Epithelial cell of proximal tubule (primary cell): ENCODE data around the gene ARHGEF1. TPM values are rescaled to one million over a fixed set of nuclear protein-coding genes. Genes with fewer than 3 reads are reported as not detected.

Experiments used
- DNase-seq: peaks from one replicate; pipeline ENCODE4 v3.0.0-alpha.2; 2011; ENCODE audit warnings: low read depth
- H3K4me3 ChIP-seq: 2 replicates; pipeline ENCODE4 v1.5.1; 2011; ENCODE audit warnings: low read depth, mild to moderate bottlenecking, low read length
- total RNA-seq: library from RNA; depleted of rRNA; stranded (reverse); fragments of >200 nt; gene quantifications from 2 replicates; pipeline ENCODE4 v1.2.3, GENCODE V29; 2015
- TF ChIP-seq, protein P1 (sequence below): conservative IDR thresholded peaks from 2 replicates; pipeline ENCODE4 v1.5.1; 2012; ENCODE audit warnings: low read depth, mild to moderate bottlenecking, low read length

The ARHGEF1 gene
- total RNA-seq, 1 donor from 2014 or later, result 65.9 TPM

DNA sequence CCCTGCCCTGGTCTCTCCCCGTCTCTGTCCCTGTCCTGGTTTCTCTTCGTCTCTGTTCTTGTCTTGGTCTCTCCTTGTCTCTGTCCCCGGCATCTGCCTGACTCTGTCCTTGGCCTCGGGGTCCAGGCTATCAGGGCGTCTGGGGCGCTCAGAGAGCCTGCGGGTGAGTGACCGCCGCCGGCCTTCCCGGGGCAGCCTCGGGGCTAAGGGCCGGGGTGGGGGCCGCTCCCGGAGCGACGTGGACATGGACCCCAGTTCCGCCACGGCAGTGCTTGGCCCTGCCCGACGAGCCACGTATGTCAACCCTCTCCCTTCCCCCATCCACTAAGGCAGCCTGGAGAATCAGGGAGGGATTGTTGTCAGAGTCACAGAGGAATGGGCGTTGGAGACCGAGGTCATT is 14.8 kb downstream of the ARHGEF1 start:
- no peak overlapping the region for H3K4me3 ChIP-seq
- no peak for DNase-seq
- TF ChIP-seq, protein P1, sequence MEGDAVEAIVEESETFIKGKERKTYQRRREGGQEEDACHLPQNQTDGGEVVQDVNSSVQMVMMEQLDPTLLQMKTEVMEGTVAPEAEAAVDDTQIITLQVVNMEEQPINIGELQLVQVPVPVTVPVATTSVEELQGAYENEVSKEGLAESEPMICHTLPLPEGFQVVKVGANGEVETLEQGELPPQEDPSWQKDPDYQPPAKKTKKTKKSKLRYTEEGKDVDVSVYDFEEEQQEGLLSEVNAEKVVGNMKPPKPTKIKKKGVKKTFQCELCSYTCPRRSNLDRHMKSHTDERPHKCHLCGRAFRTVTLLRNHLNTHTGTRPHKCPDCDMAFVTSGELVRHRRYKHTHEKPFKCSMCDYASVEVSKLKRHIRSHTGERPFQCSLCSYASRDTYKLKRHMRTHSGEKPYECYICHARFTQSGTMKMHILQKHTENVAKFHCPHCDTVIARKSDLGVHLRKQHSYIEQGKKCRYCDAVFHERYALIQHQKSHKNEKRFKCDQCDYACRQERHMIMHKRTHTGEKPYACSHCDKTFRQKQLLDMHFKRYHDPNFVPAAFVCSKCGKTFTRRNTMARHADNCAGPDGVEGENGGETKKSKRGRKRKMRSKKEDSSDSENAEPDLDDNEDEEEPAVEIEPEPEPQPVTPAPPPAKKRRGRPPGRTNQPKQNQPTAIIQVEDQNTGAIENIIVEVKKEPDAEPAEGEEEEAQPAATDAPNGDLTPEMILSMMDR, result no peak

DNA sequence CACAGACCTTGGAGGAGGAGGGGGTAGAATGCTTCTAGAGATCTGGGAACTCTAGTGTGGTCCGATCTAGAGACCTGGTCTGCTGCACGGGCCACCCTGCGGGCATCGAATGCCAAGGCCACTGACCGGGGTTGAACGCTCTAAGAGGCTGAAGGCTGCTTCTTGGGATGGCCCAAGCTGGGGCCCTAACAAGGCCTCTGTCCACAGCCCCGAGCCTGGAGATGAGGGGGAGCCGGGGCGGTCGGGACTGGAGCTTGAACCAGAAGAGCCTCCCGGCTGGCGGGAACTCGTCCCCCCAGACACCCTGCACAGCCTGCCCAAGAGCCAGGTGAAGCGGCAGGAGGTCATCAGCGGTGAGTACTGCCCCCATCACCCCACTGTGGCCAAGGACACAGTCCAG is 15.3 kb downstream of the ARHGEF1 start:
- no peak overlapping the region for H3K4me3 ChIP-seq
- TF ChIP-seq, protein P1, result no peak
- no peak for DNase-seq

DNA sequence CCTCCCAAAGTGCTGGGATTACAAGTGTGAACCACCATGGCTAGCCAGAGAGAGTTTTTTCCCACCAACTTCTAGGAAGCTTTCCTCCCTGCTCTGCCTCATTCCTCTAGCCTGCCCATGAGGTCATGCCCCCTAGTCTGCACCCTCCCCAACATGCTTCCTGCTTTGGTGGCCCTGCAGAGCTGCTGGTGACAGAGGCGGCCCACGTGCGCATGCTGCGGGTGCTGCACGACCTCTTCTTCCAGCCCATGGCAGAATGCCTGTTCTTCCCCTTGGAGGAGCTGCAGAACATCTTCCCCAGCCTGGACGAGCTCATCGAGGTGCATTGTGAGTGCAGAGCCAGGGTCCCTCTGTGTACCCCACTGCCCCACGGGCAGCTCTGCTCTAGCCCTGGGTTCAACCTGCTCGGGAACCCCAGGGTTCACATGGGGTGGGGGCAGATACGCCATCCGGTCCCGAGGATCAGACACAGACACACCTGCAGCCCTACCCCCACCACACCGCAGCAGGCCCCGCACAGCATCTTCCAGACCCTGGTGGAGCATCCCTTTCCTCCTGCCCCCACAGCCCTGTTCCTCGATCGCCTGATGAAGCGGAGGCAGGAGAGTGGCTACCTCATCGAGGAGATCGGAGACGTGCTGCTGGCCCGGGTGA is 18.9 kb downstream of the ARHGEF1 start:
- DNase-seq, result no peak
- H3K4me3 ChIP-seq, result no peak overlapping the region
- TF ChIP-seq, protein P1, result no peak

DNA sequence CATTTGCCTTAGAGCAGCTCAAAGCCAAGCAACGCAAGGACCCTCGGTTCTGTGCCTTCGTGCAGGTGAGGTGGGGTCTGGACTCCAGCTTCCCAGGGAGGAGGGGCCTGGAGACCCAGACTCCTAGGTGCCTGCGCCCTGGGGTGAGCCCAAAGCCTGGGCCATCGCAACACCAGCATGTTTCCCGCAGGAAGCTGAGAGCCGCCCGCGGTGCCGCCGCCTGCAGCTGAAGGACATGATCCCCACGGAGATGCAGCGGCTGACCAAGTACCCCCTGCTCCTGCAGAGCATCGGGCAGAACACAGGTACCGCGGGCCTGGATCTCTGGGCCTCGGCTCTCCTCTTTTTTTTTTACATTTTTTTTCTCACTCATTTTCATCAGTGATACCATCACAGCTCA is 19.6 kb downstream of the ARHGEF1 start:
- no peak for DNase-seq

DNA sequence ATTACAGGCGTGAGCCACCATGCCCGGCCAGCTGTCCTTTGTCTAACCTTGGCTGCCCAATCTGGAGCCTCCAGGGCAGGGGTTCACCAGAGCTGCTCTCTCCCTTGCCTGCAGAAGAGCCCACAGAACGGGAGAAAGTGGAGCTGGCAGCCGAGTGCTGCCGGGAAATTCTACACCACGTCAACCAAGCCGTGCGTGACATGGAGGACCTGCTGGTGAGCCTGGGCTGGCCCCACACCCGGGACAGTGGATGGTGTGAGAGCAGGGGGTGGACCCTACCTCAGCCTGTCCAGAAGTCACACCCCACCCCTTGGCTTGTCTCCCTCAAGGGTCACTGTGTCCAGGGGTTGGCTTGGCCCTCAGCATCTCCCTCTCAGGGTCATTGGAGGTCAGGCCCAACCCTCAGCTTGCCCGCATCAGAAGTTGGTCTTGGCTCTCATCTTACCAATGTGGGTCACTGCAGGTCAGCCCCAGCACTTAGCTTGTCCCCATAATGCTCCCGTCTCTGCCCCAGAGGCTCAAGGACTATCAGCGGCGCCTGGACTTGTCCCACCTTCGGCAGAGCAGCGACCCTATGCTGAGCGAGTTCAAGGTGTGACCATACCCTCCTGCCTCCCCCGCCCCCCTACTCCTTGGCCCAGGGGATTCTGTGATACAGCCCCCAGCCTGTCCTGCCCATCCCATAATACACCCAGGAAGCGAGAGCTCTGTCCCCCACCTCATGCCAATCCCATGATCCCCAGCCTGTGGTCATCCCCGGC is 20.4 kb downstream of the ARHGEF1 start:
- DNase-seq, result no peak
- TF ChIP-seq, protein P1, result no peak
- H3K4me3 ChIP-seq, result no peak overlapping the region

More for the DNA sequence above, 19.6 kb downstream of the ARHGEF1 start:
- TF ChIP-seq, protein P1, result no peak
- H3K4me3 ChIP-seq, result no peak overlapping the region

DNA sequence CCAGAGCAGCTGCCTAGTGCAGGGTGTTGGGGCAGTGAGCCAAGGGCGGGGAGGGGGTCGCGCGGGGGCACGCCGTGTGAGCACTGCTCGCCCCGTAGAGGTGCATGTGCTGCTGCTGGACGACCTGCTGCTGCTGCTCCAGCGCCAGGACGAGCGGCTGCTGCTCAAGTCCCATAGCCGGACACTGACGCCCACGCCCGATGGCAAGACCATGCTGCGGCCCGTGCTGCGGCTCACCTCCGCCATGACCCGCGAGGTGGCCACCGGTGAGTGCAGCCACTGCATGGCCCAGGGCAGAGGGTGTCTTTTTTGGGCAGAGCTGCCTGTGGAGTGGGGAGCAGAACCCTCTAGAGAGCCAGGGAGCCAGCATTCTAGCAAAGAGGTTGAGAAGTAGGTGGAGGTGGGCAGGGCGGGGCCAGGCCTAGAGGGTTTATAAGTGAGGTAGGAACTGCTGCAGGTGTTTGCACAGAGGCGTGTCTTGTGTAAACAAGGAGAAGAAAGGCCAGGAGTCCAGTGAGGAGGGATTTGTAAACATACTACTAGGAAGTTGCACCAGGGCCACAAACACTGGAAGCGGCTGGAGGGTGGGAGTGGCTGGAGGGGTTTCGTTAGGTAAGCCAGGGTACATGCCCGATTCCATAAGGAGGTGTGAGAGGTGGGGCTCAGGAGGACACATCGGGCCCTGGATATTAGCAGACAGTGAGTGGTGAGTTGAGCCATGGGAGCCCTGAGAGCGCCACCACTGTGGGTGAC is 21.3 kb downstream of the ARHGEF1 start:
- H3K4me3 ChIP-seq, result no peak overlapping the region
- TF ChIP-seq, protein P1, result no peak
- no peak for DNase-seq
